ENCODE measurements around the gene SCTR. TPM values are rescaled to one million over a fixed set of nuclear protein-coding genes. Genes with fewer than 3 reads are reported as not detected.

The SCTR gene
- total and polyA plus RNA-seq, 2 of the 13 experiments (the other 11 are each of a cell fraction or from before 2014, with no cell fraction given), result not detected

GRCh38 chr2:119517433-119517832 is 6.8 kb downstream of the SCTR start (continued):
- no peak for TF ChIP-seq EZH2 (conservative IDR thresholded peaks at IDR 0.05; ENCODE audit: low read depth, low read length)
- TF ChIP-seq ZNF292 (CRISPR knock-in tag; IDR thresholded peaks at IDR 0.05; ENCODE audit: borderline replicate concordance, low read depth), result no peak
- peak; percentile 25; the same call in 1 of the 2 replicates for TF ChIP-seq CBFB (CRISPR knock-in tag; IDR thresholded peaks at IDR 0.05)
- TF ChIP-seq GMEB1 (CRISPR knock-in tag; IDR thresholded peaks at IDR 0.05; ENCODE audit: borderline replicate concordance), result no peak
- TF ChIP-seq MBD4 (IDR thresholded peaks at IDR 0.05; ENCODE audit: borderline replicate concordance, low read length), result no peak
- no peak for TF ChIP-seq KLF15 (CRISPR knock-in tag; IDR thresholded peaks at IDR 0.05; ENCODE audit: borderline replicate concordance)
- TF ChIP-seq AKAP8 (CRISPR knock-in tag; IDR thresholded peaks at IDR 0.05), result no peak
- TF ChIP-seq SMYD3 (CRISPR knock-in tag; IDR thresholded peaks at IDR 0.05), result no peak
- TF ChIP-seq TMF1 (CRISPR knock-in tag; IDR thresholded peaks at IDR 0.05; ENCODE audit: low read depth), result no peak
- no peak for TF ChIP-seq RFXANK (CRISPR knock-in tag; IDR thresholded peaks at IDR 0.05)
- no peak for TF ChIP-seq ZNF333 (CRISPR knock-in tag; IDR thresholded peaks at IDR 0.05; ENCODE audit: borderline replicate concordance)
- TF ChIP-seq PRMT3 (CRISPR knock-in tag; IDR thresholded peaks at IDR 0.05; ENCODE audit: borderline replicate concordance, low read depth), result no peak
- TF ChIP-seq HMGXB4 (CRISPR knock-in tag; IDR thresholded peaks at IDR 0.05; ENCODE audit: borderline replicate concordance in 1 of 2, low read depth in 1 of 2), result 0 out of 4 replicates have a peak, but pooled peaks have one; percentile 30 to 35
- no peak for TF ChIP-seq ZBTB2 (CRISPR knock-in tag; IDR thresholded peaks at IDR 0.05; ENCODE audit: low read depth)
- 0 out of 2 replicates have a peak, but pooled peaks have one; percentile 17 for TF ChIP-seq GATAD2A (CRISPR knock-in tag; IDR thresholded peaks at IDR 0.05)
- no peak for TF ChIP-seq ZNF562 (CRISPR knock-in tag; IDR thresholded peaks at IDR 0.05; ENCODE audit: borderline replicate concordance)
- TF ChIP-seq RXRB (CRISPR knock-in tag; IDR thresholded peaks at IDR 0.05; ENCODE audit: borderline replicate concordance), result 0 out of 2 replicates have a peak, but pooled peaks have one; percentile 27
- TF ChIP-seq FOXC1 (CRISPR knock-in tag; IDR thresholded peaks at IDR 0.05; ENCODE audit: borderline replicate concordance), result peak; percentile 35; the same call in 1 of the 2 replicates
- TF ChIP-seq SP5 (CRISPR knock-in tag; IDR thresholded peaks at IDR 0.05; ENCODE audit: borderline replicate concordance, low read depth), result no peak
- peak; percentile 31; the same call in 1 of the 2 replicates for TF ChIP-seq CBX5 (CRISPR knock-in tag; IDR thresholded peaks at IDR 0.05; ENCODE audit: borderline replicate concordance)
- no peak for TF ChIP-seq ZNF724P (CRISPR knock-in tag; IDR thresholded peaks at IDR 0.05; ENCODE audit: borderline replicate concordance)
- no peak for TF ChIP-seq NFYB (CRISPR knock-in tag; IDR thresholded peaks at IDR 0.05)
- TF ChIP-seq ZNF343 (CRISPR knock-in tag; IDR thresholded peaks at IDR 0.05), result no peak
- peak; percentile 18; the same call in 1 of the 2 replicates for TF ChIP-seq FOXA3 (CRISPR knock-in tag; IDR thresholded peaks at IDR 0.05)
- no peak for TF ChIP-seq ZNF720 (CRISPR knock-in tag; IDR thresholded peaks at IDR 0.05)
- no peak for TF ChIP-seq POLR2AphosphoS2 (IDR thresholded peaks at IDR 0.05; ENCODE audit: low read depth, low read length)
- no peak for TF ChIP-seq ZKSCAN1 (IDR thresholded peaks at IDR 0.05; ENCODE audit: low read length)
- TF ChIP-seq STAG1 (CRISPR knock-in tag; IDR thresholded peaks at IDR 0.05), result peak; percentile 69
- no peak for TF ChIP-seq RBM39 (IDR thresholded peaks at IDR 0.05; ENCODE audit: low read depth, low read length, poor library complexity, severe bottlenecking)
